Dedifferentiated amniotic fluid mesenchymal stem cell (primary cell): ENCODE measurements around the gene PPP1R9B.

Experiments used
- DNase-seq: peaks from one replicate; pipeline ENCODE4 v3.0.0-alpha.2; 2016; ENCODE audit errors: extremely low spot score

The PPP1R9B gene

GRCh38 chr17:50107790-50108414 is 42.6 kb downstream of the PPP1R9B start:
- DNase-seq = peak; percentile 31

GRCh38 chr17:50106393-50107131 is 43.9 kb downstream of the PPP1R9B start:
- DNase-seq = no peak

GRCh38 chr17:50105811-50106210 is 44.7 kb downstream of the PPP1R9B start:
- no peak for DNase-seq

- no peak for DNase-seq
Observed at GRCh38 chr17:50103941-50104340, 46.5 kb downstream of the PPP1R9B start.

GRCh38 chr17:50103252-50103651 is 47.2 kb downstream of the PPP1R9B start:
- no peak for DNase-seq

DNA sequence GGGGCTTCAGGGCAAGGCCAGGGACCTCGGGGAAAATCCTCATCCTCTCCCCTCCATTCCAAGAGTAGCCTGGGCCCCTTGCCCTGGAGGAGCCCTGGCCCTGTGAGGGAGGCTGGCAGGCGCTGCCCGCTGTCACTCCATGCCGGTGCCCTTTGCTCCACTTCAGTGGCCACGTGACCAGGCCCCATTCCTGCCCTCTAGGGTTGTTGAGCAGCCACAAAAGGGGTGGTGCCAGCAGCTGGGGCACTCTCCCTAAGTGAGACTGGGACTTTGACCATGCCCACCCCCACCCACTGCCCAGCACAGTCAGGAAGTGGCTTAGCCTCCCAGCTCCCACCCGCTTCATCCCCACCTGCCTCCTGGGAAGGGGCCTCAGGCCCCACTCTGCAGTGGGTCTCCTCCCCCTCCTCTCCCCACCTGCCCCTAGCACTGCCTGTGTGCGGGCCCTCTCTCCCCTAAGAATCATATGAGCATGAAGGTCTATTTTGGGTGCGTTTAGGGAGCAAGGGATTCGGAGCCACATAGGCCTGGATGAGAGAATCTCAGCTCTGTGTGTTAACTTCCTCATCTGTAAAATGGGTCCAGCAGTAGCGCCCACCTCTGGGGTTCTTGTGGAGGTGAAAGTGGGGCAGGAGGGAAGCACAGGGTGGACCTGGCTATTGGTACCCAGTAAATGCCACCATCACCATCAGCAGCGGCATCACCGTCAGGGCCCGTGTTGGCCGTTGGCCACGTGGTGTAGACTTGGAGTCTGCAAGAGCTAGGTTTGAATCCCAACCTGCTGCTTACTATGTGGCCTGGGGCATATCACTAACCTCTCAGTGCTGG is 48.1 kb downstream of the PPP1R9B start:
- DNase-seq = no peak

DNA sequence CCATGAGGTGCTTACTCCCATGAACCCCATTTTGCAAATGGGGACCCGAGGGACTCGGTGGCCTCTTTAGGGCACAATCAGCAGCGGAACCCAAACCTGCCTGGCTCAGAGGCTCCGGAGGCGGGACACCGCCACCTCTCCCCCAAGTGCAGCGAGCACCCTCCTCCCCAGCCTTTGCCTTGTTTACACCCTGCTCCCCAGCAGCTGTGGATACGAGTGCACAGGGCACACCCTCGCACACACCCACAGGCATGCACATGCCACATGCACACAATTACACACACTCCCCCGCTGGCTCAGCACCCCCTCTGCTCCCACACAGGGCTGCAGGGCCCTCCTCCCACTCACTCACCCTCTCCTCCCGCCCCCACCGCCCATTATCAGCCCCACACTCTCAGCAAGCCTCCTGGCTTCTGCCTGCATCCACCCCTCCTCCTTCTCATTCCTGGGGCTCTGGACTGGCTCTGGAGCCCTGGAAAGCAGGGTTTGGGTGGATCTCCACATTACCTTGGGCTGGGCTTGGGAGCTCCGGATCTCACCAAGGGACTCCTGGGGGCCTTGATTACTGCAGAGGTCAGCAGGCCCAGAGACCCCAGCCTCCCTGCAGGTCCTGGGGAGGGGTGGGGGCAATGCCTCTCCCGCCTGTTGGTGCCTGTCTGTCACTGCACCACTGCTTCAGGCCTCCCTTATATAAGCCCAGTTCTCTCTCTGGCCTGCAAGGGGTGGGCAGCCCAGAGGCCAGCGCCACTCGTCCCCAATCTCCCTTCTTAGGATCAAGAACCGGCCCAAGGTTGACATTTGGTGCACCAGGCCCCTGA is 48.9 kb downstream of the PPP1R9B start:
- DNase-seq = no peak

DNA sequence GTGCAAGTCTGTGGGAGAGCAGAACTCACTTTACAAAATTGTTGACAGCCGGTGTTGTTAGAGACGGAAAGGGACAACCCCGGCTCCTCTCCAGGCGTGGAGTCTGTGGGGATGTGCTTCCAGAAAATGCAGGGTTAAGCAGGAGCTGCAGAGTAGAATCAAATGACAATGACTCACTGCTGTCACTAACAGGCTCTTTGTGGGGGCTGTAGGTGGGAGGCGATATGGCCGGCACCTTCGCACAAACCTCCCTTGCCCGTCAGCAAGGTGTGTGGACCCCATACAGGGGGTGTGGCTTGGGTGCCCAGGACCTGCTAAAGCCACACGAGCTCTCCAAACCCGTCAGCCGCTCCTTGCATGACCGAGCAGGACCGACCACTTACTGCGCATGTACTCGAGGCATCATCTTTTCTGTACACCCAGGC is 49.5 kb downstream of the PPP1R9B start:
- no peak for DNase-seq

GRCh38 chr17:50100480-50100883 is 50.0 kb downstream of the PPP1R9B start:
- DNase-seq = no peak

- no peak for DNase-seq
Observed at GRCh38 chr17:50099003-50099402, 51.5 kb downstream of the PPP1R9B start.

- DNase-seq = no peak
Observed at GRCh38 chr17:50098583-50098982, 51.9 kb downstream of the PPP1R9B start.

GRCh38 chr17:50097926-50098325 is 52.6 kb downstream of the PPP1R9B start:
- no peak for DNase-seq

- no peak for DNase-seq
Observed at GRCh38 chr17:50097455-50097854, 53.0 kb downstream of the PPP1R9B start.

- DNase-seq = no peak
Observed at GRCh38 chr17:50096758-50097157, 53.7 kb downstream of the PPP1R9B start.

- no peak for DNase-seq
Observed at GRCh38 chr17:50096092-50096491, 54.4 kb downstream of the PPP1R9B start.

GRCh38 chr17:50095626-50096037 is 54.8 kb downstream of the PPP1R9B start:
- DNase-seq = no peak

DNA sequence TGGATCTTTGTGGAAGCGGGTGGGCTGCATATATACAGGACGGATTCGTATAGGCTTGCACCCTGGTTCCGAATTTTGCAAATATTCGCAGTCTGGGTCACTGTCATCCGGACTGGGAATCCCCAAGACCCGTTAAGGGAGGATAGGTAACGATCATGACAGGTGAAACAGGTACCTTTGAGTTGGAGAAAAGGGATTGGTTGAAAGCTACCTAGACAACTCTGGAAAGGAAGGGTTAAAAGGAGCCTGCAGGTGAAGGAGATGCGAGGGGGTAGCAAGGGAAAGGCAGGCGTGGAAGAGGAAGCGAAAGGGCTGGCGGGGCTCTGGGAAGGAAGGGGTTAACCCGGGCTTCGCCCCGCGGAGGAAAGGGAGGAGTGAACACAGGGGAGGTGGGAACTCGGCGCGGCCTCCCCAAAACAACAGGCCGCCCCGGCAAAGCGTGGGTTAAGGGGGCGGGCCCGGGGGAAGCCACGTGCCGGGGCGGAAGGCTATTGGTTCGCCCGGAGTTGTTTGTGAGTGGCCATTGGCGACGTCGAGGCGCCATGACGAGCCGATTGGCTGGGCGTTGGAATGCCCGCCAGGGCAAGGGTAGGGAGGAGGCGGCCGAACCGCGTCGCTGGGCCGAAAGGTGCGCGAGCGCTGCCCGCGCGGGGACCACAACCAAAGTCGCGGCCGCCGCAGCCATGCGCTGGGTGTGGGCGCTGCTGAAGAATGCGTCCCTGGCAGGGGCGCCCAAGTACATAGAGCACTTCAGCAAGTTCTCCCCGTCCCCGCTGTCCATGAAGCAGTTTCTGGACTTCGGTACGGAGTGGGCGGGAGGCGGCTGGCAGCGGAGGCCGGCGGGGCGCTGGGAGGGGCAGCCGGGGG is 55.5 kb downstream of the PPP1R9B start, which contains the start of gene PDK2:
PDK2 (plus strand) TSS at position 599 of the 867 bp plus-strand sequence; CDS start at position 684, 85 bp downstream.
- peak; percentile 96 for DNase-seq

DNA sequence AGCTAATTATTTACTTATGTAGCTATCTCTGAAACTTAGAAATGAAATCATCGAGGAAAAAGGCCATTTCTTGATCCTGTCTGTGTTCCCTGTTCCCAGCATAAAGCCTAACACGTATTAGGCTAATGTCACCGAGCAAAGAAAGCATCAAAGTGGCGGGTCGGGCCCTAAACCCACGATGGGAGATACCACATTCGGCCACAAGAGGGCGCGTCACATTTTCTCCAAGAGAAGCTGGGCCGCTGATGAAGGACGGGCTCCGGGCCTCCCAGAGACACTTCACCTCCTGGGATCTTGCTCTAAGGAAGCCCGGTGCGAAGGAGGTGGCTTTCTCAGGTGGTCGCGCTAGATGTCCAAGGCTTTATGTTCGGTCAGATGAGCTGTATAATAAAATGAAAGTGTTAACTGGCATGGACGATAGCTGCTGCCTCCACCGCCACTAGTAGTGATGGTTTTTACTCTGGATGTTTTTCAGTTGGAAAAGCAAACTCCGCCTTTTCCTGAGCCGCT is 56.2 kb downstream of the PPP1R9B start:
- peak; percentile 91 for DNase-seq

- no peak for DNase-seq
Observed at GRCh38 chr17:50093807-50094206, 56.7 kb downstream of the PPP1R9B start.

GRCh38 chr17:50093246-50093645 is 57.2 kb downstream of the PPP1R9B start:
- no peak for DNase-seq
